Ovary (tissue), 3 donors: Measurements from ENCODE around the gene FBXL16.

ENCODE experiments used
- CTCF ChIP-seq, 3 donors: fragments of 450-650 bp in 2 of 3; fragments of 200-600 bp in 1 of 3; IDR thresholded peaks; one replicate each; pipeline versions ENCODE4 v1.5.1 to v1.8.0; 2016 to 2022; ENCODE audit warnings: antibody characterized with exemption in 3 of 3, mild to moderate bottlenecking in 1 of 3
- EP300 ChIP-seq: sonication (generic); formaldehyde crosslinking; IDR thresholded peaks from one replicate; pipeline ENCODE4 v1.6.1; 2017; ENCODE audit warnings: antibody characterized with exemption
- POLR2A ChIP-seq: fragments of 450-650 bp; IDR thresholded peaks from one replicate; pipeline ENCODE4 v1.6.1; 2017; ENCODE audit warnings: antibody characterized with exemption, mild to moderate bottlenecking, moderate library complexity
- donor health status: DM: no; HTN: no; CAD: no.

- TF ChIP-seq CTCF (IDR thresholded peaks at IDR 0.05) = no peak
- TF ChIP-seq POLR2A = no peak
- TF ChIP-seq EP300 = no peak
Observed at GRCh38 chr16:694863-695354, 10.7 kb downstream of the FBXL16 start.
